ENCODE measurements around the gene DEPDC5.

The DEPDC5 gene

GRCh38 chr22:31852691-31853421 lies 99.0 kb downstream of the DEPDC5 start:
- no peak for DNase-seq

DNA sequence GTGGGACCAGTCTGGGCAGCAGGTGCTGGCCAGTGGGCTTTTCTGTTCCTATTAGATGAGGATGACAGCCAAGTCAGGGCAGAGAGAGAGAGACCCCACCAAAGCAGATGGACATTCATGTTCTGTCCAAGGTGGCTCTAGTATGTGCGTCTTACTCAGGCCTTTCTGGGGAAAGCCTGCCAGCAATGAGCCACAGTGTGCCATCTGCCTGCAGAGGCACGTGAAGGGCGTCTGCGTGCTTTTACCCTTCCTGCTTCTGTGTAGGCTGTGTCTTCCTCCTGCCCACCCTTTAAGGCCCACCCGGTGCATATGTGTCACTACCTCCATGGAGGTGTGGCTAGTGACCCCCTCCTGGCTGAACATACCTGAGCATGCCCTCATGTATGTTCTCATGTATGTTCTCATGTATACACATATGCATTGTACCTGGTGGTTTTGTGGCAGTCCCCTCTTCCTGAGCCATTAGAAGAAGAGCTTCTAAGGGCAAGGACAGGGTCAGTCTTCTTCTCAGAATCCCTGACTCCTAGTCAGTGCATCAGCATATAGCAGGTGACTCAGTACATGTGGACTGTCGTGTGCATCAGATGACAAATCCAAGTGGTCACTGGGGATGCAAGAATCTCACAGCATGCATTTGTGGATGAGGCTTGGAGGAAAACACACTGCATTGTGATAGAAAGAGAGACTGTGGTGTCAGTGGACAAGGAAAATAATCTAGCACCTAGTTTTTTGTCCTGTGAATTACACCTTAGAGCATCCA lies 100.1 kb downstream of the DEPDC5 start:
- no peak for DNase-seq

DNA sequence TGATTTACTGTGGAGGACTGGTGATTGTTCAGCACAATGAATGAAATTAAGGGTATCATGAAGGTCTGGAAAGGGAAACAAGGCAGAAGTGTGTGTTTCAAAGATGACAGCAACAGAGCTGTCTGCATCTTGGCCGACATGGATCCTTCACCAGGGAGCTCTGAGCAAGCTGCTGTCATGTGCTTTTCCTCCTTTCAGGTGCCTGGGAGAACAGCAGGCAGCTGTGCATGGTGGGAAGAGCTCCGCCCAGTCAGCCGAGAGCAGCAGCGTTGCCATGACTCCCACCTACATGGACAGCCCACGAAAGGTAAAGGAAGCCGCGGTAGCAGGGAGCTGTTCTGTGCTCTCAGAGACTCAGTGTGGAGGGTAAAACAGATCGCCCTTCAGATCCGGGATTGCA lies 103.4 kb downstream of the DEPDC5 start:
- no peak for DNase-seq

DNA sequence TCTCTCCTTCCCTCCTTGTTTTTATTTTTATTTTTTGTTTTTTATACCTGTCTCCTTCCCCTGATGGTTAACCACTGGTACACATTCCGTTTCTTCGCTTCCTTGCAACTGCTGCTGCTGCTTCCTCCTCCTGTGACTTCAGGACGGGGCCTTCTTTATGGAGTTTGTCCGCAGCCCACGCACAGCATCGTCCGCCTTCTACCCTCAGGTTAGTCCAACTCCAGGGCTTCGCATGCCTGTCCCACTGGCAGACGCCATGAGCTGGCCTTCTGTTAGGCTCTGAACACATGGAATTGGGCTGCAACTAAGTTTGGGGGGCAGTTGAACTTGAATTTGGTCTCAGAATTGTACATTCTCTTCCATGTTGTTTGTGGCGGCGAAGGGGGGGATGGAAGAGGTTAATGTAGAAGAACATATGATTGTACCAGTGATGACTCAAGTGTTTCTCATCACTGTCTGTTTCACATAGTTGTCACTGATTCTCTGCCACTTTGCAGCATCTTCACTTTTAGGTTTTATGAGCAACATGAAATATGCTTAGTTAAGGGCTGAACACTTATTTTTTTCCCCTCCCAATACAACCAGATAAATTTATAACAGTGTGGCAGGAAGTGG lies 107.5 kb downstream of the DEPDC5 start:
- no peak for DNase-seq

DNA sequence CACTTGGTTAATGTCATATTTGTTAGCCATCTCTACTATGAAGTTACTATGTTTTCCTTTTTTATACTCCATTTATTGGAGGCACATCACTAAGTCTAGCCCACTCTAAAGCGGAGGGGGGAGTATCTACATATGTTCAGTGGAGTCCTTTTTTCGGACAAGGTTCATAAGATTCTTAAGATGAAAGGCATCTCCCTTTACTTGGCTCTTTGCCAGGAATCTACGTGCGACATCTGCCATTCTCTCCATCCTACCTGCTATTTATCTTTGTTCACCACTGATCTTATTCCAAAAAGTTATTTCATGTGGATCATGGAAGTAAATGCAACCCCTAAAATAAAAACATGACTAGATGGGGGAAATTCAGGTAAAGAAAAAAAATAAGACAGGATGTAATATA lies 113.1 kb downstream of the DEPDC5 start:
- DNase-seq: peak; percentile 54

DNA sequence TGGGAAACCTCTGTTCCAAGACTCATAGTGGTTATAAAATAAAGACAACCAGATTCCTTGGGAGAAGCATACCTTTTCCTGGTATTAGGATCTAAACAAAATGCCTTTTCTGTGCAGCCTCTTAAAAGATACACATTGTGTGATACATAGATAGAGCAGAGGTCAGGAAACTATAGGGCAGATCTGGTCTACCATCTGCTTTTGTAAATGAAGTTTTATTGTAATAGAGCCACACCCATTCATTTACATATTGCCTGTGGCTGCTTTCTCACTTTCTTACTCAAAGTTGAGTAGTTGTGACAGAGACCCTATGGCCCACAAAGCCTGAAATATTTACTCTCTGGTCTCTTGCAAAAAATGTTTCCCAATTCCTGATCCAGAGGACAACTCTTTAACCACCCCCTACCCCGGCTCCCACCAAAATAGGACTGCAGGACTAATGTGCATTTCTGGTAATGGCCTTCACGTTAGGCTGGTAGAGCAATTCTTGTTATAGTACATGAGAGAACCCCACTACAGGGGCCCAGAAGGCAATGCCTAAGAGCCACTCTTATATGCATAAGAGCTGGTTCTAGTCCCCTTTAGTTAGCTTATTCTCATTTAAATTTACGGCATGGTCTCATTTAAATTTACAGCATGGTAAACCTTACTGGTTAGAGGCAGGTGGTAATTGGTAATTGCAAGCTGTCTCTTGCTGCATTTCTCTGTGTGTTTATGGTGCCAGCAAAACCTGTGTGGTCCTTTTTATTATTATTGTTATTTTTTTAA lies 113.8 kb downstream of the DEPDC5 start:
- peak; percentile 86 for DNase-seq

GRCh38 chr22:31869739-31870138 lies 115.9 kb downstream of the DEPDC5 start:
- DNase-seq: no peak

DNA sequence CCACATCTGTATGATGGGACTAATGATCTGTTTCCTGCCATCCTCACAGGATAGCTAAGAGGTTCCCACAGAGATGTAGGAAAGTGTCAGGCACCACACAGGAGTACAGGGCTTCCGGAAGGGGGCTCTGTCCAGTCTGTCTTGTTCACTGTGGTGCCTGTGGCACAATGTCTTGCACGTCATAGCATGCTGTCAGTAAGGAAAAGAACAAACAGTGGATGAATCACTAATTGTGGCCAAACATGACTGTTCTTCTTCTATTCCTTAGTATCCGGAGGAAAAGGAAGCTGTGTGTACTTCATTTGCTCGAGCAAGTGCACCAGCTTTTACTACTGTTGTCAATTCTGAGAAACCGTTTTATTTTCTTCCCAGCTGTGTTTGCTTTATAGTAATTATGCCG lies 117.1 kb downstream of the DEPDC5 start:
- DNase-seq: no peak

GRCh38 chr22:31871480-31871879 lies 117.7 kb downstream of the DEPDC5 start:
- peak; percentile 29 for DNase-seq

GRCh38 chr22:31872209-31872608 lies 118.4 kb downstream of the DEPDC5 start:
- DNase-seq: peak; percentile 74

GRCh38 chr22:31874821-31875220 lies 121.0 kb downstream of the DEPDC5 start:
- no peak for DNase-seq

DNA sequence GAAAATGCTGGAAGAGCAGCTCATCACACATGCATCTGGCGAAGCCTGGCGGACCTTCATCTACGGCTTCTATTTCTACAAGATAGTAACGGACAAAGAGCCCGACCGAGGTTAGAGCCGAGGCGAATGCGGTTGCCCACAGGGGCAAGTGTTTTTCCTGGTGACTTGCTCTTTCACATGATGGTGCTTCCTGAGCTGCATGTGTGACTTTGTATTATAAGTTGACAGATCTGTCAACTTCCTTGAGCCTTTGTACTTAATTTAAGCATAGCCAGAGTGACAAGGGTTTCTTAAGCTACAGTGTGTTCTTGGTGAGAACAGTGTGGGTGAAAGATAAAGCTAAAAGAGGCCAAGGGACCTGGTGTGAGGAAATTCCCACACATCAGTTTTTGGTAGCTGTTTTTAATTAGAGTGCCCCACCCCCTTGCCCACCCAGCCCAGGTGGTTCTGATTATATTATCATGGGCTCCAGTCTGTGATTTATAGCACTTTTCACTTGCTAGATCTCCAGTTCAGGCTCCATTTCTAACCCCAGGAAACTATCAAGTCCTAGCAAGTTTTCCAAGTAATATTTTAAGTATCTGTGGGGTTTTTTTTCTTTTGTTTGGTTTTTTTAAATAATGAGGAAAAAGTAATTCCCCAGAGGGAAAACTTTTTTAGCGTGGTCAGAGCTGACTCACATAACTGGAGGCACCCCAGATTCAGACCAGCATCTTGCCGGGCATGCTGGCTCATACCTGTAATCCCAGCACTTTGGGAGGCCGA lies 122.5 kb downstream of the DEPDC5 start:
- DNase-seq: peak; percentile 42

- no peak for DNase-seq
These were observed 125.8 kb downstream of the DEPDC5 start for GRCh38 chr22:31879585-31879984.

DNA sequence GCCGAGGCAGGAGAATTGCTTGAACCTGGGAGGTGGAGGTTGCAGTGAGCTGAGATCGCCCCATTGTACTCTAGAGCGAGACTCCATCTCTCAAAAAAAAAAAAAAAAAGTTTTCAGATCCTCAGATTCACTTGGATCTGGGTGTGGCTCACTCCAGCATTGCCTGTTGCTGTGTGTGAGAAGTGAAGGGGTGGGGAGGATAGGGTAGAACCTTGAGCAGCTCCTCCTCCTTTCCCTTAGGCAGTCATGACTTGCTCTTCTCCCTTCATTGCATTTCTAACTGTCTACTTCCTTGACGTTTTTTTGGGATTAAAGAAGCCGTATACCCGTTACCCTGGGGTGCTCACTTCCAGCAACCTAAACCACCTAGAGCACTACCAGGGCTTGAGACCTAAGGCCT lies 127.4 kb downstream of the DEPDC5 start:
- DNase-seq: no peak

DNA sequence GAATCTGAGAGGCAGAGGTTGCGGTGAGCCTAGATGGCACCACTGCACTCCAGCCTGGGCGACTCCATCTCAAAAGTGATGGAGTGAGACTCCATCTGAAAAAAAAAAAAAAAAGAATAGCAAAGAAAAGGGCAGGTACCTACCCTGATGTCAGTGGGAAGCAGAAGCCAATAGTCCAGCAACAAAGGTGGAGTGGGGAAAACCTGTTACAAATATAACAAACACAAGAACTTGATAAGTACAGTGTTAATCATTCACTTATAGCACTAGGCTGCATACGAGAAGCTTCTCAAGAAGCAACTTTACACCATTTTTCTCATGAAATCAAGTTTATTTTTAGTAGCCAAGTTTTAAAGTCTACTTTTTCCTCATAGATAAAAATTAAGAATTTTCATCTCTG lies 128.0 kb downstream of the DEPDC5 start:
- DNase-seq: no peak

DNA sequence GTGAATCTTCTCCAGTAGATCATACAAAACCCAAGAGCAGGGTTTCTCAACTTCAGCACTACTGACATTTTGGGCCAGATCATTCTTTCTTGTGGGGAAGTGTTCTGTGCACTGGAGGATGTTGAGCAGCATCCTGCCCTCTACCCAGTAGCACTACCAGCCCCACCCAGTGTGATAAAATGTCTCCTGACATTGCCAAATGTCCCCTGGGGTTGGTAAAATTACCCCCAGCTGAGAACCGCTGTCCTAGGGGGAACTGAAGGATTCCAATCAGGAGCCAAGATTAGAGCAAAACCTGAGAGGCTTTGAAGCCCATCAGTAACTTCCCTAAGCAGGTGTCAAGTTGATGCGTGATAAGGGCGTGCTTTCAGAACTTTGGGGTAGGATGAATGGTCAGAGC lies 129.2 kb downstream of the DEPDC5 start:
- DNase-seq: no peak

GRCh38 chr22:31883989-31884388 lies 130.2 kb downstream of the DEPDC5 start:
- DNase-seq: no peak

DNA sequence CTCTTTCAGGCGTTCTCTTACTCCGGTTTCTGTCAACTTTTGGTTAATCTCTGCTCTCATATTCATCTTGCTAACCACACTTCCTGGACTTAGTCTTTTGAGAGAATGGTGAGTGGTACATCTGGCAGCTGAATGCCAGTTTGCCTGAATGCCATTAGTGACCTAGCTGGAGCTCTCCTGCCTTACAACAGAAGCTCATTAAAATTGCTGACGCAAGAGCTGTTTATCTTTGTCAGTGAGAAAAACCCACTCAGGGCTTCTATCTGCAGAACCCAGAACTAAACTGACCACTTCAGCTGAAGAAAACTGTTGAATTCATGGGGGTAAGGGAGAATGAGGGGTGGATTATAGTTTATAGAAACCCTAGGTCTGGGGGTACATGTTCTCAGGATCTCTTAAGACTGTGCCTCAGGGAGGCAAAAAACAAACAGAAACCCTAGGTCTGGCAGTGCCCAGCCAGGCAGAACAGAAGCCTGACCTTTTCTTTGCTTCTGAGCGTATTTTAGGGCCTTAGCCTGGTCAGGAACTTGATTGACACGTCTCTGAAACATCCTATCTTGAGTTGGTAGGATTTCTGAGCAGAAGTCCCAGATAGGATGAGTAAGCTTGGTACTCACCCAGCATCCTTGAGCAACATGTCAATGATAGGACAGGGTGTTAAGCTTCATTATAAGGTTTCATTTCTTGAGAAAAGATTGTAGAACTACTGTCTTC lies 137.7 kb downstream of the DEPDC5 start:
- peak; percentile 79 for DNase-seq

DNA sequence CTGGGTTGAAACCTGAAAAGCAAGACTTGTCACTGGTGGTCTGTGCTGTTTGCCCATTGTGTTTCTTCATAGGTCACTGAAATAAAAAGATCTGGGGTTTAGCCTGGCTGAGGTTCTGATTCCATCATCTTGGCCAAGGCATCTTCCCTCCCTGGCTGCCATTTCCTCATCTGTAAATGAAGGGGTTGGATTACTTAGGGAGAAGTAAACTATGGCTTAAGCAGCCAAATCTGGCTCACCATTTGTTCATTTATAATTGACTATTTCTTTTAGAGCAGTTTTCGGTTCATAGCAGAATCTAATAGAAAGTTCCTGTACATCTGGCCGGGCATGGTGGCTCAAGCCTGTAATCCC lies 138.2 kb downstream of the DEPDC5 start:
- DNase-seq: no peak

DNA sequence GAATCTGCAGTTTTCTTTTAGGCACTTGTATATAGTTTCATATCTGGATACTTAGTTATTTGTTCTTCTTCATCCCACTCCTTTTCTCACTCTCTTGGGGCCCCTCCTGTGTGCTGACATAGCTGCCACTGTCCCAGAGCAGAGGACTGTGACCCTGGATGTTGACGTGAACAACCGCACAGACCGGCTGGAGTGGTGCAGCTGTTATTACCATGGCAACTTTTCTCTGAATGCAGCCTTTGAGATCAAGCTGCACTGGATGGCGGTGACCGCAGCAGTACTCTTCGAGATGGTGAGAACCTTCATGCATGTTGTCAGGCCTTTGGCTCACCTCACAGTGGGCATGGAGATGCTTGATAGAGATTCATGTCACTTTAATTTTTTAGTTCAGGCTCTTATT lies 139.6 kb downstream of the DEPDC5 start:
- DNase-seq: no peak

DNA sequence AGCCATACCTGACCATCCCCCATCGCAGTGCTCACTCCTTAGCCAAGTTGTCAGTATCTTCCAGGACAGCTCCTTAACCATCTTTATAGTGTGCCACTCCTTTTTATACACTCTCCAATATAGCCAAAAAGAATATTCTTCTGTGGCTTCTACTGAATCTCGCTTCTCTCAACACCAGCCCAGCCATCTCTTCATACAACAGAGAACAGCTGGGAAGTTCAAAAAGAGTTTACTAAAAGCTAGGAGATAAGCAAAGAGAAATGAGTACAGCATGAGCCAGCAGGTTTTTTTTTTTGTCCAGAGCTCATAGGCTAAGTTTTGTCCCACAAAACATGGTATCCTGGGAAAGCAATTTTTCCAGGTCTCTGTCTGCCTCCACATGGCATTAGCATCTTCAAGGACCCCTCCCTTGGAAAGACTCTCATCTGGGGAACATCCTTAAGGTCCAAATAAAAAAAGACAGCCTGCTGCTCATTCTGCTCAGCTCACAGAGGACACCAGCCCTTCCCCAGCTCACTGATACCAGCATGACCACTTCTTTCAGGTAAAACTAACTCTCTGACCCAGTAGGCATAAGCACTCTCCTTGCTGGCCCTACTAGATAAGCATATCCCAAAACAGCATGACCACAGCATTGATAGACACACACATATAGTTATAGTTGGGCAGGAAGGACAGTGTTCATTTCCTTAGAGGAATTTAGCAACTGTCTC lies 141.7 kb downstream of the DEPDC5 start:
- DNase-seq: peak; percentile 79
